Hippocampal formation (tissue), 2 donors: ENCODE measurements around the gene RTL9.
"Not testable (repeated sequence)": the region's sequence is repeated elsewhere in the genome, so short reads cannot be mapped to it uniquely, and the experiment has no call there.

Experiments
- DNase-seq, 2 donors: peaks; one replicate each; lab custom pipeline; 2025; lab: John Stamatoyannopoulos, UW

RTL9 gene

DNA sequence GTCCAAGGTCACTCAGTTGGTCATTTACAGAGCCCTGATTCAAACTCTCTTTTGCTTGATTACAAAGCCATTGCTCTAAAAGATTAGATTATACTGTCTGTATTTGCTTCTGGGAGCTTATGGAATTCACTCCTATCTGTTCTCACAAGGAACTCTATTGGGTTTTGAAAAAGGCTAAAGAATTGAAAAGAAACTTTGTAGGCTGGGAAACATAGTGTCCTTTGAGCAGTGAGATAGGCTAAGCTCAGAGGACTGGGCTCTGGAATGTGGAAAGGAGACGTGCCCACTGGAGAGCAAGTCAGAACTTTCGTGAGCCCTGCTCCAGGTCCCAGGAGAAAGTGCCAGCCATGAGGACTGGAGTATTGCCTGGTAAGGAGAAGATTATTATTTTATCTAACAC, at the start of gene RTL9:
TSS of gene RTL9 (plus strand) at position 301 of the 400 bp plus-strand sequence. CDS start 91,770 bp downstream, outside the sequence.
- DNase-seq, result no peak

DNA sequence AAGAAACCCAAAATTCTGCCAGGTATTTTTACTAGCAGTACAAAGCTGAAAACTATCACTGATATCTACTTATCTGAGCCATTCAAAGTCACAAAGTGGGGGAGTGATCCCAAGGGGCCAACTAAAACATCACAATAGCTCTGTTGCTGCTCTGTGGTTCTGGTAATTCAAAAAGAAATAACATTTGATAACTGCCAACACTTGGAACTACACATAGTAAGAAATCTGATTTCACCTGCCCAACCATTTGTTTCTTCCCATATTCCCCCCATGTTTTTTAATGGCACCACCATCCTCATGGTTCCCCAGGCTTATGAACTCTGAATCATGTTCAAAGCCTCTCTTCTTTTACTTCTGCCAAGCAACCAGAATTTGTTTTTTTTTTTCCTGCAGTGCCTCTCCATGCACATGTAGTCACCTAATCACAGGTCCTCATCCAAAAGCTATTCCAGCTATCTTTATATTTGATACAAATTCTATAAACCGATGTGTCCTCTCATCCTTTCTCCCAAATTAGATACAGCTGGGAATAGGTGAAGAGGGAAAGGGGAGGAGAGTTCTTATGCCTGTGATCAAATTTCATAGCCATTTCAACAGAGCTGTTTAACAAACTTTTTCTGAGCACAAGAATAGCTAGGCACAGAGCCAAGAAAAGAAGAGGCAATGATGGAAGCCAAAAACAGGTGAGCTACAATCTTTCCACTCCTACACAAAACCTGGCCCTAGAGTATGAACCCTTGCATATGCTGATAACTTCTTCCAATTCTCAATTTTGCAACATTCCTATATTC, 48.5 kb upstream of the RTL9 start:
- DNase-seq, result no peak

DNA sequence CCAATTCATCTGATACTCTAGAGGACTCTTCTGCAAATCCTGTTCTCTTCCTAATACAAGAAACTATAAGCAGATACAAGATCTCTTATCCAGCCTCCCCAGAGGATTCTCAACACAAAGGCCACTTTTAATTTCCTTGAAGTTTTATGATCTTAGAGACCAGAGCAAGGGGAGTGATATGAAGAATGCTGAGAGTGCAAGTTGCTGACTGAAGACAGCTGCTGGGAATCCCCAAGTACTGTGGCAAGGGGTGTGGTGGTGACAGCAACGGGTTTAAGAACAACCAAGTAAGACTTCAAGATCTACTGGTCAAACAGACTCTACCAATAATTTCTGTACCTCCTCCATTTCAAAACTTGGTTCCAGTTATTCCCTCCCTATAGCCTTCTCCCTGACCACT, 47.8 kb upstream of the RTL9 start:
- no peak for DNase-seq

DNA sequence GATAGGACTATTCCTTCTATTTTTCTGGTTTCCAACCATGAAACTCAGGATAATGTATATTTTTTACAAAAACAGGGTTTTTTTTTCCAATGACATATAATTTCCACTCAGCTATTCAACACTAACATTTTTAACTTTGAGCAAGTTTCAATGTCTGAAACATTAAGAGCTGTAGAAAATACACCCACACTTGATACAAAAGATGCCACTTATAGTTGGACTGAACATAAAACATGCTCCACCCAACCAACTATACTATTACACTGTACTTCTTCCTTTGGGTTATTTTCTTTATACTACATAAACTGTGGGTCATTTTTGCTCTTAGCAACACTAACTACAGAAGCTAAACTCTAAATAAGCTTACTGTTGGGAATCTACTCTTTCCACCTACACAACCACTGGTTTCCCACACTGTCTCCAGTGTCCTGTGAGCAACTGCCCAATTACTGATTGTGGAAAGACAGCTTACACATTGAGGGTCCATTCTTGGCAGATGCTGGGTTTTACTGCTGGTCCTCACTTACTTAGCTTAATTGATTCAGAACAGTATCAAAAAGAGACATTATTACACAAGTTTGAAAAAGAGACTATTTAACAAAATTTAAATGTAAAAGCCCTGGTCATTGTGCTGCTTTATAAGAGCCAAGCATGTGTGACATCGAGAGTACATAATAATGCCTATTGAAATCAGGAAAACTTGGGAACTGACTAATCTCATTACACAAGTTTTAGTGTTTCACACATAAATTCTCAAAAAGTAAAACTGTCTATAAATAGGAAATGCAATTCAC, 47.0 kb upstream of the RTL9 start:
- DNase-seq, result no peak

DNA sequence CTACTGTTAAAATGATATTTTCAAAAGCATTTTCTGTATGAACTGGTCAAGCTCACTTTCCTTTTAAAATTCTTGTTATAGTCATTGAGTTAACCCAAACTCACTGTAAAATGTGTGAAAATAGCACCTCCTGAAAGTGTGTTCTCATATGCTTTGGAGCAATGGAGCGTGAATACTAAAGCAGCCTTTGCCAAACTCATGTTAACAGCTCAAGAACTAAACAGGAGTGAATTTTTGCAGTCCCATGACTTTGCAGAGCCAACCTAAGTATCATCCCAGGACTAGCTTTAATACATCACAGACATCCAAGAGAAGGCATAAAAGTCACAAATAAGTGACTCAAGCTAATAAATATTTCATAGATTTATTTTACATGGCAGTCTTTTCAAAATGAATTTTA, 43.1 kb upstream of the RTL9 start:
- DNase-seq, result no peak

DNA sequence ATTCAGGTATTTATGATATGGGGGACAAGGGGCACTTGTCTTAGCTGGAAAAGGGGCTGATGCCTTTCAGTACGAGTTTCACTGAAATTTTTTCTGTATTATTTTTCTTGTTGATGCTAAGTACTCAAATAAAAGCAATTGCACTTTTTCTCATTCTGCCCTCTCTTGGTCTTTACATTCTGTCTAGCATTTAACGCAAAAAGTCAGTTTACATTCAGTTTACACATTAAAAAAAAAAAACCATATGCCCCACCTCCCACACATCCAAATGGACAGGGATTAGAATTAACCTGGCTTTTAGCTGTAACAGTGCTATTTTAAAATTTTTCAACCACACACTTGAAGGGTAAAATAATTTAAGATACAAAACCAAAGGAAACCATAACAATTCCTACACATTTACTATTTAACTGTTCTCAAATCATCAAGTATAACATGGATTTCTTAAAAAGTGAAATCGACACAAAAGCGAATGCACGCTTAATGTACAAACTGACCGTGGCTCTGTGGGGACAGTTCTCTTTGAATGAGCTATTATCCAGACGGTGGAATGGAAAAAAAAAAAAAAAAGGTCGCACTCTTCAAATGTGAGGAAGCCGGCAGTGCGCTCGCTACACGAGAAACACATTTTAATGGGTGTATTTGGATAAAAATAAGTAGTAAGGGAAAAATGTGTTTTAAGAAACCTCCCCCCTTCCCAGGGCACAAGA, 42.1 kb upstream of the RTL9 start:
- no peak for DNase-seq

DNA sequence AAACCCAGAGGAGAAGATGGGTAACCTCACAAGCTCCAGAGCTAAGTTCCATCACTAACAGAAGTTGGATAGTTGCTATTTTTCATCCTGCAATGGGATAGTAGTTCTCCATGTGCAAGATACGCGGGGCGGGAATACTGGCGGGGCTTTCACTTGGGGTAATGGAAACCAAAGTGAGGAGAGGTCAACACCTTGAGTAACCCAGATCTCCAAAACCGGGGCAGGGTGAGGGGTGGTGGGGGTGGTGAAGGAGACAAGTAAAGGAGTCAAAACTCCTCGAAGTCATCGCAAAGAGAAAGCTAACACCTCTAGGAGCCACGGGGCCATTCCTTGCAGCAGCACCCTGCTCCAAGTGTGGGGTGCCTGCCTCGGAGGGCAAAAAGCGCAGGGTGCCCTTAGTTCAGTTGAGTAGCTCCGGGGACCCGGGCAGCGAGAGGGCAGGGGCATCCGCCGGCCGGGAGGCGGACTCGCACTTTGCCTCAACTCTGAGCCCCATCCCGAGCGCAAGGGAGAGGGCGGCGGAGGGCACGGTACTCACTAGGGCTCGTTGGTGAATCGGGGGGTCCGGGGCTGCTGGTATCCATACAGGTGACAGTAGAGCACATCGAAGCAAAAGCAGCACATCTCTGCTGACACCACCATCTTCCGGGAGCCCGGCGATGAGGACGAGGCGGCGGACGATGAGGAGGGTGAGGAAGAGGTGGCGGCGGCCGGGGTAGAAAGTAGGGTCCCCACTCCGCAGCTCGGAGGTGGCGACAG, 41.4 kb upstream of the RTL9 start:
- DNase-seq, result peak in 1 of 2 donors; percentile 4

DNA sequence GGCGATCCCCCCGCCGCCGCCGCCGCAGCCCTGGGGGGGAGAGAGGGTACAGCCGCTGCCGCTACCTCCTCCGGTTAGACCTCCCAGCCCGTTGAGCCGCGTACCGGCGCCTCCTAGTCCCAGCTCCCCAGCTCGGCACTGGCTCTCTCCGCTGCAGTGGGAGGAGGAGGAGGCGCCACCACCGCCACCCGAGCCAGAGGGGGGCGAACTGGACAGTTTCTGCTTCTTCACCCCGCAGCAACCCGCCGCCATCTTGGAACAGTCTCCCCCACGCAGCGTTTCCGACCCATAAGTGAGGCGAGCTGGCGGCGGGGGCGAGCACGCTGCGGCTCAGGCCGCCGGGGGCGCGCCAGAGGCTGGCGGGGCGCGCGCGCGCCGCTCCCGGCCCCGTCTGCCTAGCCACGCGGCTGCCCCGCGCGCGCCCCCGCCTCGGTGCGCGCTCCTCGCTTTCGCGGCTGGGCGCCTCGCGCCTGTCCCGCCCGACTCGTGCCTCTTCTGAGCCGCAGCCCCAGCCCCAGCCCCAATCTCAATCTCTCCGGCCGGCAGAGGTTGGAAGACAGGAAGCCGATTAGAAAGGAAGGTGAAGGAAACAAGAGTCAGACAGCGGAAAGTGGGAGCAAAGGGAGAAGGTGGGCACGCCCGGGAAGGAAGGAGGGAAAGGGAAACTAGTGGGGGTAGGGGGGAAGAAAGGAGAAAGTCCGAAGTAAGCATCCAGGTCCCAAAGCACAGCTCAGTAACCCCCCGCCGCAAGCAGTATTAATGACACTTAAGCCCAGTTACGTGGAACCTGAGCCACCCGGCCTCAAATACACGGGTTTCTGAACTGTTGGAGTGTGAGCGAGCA, 40.6 kb upstream of the RTL9 start, which contains the start of gene AMMECR1:
TSS of gene AMMECR1 (minus strand) at position 266 of the 844 bp plus-strand sequence. CDS start at position 252, 14 bp downstream.
- peak; percentile 56 to 67 for DNase-seq

DNA sequence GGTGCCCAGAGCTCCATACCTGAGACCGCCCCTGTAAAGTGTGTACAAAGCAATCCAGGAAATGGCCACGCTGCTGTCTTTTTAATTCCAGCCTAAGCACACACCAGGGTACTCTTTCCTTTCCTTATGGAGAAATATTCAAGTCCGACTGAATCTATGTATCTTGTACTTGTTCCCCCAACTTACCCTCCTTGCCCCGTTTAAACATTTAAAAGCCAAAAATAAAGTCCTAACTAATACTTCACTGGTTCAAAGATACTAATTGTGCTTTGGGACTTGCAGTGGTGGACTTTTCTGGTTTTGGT, 40.0 kb upstream of the RTL9 start:
- no peak for DNase-seq

DNA sequence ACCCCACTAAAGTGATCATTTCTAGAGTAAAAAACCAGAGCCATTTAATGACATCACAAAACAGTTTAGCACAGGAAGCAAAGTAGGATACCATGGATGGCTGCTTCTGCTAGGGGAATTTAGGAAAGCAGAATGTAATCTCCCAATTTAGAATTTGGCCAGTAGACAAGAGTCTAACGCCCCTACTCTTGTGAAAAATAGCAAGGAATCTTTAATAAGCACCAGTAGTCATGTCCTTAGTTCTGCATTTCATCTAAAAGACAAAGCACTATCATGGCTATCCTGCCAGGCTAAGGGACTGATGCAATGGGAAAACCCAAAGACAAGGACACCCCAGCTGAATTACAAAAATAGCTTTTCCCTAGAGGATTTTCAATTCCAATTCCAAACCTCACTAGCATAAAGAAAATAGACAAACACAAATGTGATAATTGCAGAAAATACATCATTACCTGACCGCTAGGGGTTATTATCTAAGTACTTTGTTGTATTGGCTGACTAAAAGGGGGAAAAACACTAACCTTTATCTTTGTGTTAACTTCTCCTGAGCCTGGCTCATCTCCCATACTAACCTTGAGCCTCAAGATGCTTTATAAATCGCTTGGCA, 38.2 kb upstream of the RTL9 start:
- DNase-seq, result no peak

DNA sequence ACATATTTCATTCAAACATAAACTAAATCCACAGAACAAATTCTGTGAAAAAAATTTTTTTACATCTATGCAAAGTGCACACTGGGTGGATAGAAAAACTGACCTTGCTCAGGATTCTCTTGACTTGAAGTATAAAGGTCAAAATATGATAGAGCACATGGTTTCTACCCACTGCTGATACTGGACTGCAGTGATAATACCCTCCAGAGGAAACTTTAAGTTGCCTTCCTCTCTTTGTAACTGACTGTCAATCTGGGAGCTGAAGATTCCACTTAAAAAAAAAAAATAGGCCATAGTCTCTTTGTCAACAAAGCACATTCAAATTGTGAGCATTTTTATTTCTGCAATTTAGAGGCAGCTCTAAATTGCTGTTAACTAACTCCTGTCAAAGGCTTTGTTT, 37.6 kb upstream of the RTL9 start:
- DNase-seq, result no peak

DNA sequence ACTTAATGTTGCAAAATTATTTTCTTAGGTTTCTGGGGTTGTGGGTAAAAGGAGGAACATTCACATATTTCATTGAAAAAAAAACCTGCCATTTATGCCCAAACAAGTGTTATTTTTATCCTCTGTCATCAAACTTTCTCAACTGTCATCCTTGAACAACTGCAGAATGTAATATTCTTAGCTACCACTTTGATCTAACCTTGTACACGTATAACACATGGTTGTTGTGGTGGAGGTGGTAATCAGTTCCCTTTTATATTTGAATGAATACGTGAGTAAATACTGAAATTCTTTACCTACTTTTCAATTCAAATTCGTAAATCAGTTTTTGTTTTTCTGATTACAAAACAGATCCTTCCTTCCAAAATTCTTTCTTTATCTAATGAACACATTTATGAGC, 37.0 kb upstream of the RTL9 start:
- DNase-seq, result no peak

DNA sequence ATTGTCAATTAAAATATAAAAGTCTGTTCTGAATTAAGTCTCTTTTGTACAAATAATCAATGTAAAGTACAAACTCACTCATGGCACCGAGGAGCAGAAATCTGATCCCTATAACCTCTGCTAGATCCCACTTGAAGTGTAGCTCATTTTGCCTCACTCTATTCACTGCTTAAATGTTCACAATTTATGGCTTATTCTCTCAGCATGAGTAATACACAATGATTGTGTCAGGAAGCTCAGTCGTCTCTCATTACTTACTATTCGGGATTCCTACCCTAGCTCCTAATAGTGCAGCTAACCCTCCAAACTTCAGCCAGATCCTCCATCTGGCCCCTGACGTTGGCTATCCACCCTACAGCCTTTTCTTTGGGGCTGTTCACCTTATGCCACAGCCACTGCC, 36.0 kb upstream of the RTL9 start:
- no peak for DNase-seq

DNA sequence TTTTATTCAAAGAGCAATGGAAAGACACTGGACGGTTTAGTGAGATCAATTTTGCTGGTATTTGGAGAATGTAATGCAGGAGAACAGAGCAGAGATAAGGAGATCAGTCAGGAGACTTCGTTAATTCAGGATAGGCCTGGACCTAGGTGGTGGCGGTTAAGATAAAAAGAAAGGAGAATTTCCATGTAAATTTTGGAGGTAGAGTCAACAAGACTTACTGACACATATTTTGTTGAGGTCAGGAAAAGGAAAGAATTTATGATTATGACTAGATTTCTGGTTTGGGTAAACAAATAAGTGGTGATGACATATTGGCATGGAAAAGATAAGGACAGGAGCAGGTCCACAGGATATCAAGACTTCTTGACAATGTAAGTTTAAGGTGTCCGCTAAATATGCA, 31.9 kb upstream of the RTL9 start:
- no peak for DNase-seq

DNA sequence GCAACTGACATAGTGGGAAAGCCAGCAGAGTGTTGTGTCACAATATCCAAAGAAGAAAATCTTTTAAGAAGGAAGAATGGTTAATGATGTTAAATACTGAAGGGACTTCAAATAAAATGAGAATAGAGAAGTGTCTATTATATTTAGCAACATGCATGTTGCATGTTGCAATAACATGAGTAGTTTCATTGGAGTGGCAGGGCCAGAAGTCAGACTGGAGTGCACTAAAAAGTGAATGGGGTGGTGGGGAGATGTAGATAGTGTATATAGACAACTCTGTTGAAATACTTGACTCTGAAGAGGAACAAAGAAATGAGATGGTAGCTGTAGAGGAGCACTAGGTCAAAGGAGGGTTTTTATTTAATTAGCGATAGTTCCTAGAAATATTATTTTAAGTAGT, 31.3 kb upstream of the RTL9 start:
- DNase-seq, result no peak

DNA sequence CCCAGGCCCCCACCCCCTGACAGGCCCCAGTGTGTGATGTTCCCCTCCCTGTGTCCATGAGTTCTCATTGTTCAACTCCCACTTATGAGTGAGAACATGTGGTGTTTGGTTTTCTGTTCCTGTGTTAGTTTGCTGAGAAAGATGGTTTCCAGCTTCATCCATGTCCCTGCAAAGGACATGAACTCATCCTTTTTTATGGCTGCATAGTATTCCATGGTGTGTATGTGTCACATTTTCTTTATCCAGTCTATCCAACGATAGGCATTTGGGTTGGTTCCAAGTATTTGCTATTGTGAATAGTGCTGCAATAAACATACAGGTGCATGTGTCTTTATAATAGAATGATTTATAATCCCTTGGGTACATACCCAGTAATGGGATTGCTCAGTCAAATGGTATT, 30.0 kb upstream of the RTL9 start:
- not testable (repeated sequence) for DNase-seq

DNA sequence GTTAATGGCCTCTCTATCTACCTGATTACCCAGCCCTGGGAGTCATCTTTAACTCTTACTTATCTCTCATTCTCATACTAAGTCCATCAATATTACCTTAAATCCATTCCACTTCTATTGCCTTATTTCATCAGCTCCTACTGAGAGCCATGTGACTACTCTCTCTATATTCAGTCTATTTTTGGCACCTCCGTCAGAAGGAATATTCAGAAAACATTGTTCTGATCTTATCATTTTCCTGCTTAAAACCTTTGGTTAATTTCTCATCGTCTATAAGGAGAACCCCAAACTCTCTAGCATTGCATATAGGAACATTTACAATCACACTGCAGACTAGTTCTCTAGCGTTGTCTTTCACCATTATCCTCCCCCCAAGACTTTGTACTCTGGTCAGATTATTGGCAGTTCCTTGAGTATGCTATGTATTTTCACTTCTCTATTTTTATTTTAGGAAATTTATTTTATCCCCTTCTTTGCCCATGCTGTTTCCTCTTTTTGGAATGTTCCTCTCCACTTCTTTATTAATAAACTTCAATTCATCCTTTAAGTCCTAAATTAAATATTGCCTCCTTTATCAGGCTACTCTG, 27.1 kb upstream of the RTL9 start:
- no peak for DNase-seq

DNA sequence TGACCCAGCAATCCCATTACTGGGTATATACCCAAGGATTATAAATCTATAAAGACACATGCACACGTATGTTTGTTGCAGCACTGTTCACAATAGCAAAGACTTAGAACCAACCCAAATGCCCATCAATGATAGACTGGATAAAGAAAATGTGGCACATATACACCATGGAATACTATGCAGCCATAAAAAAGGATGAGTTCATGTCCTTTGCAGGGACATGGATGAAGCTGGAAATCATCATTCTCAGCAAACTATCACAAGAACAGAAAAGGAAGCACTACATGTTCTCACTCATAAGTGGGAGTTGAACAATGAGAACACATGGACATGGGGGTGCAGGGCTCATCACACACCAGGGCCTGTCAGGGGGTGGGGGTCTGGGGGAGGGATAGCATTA, 25.2 kb upstream of the RTL9 start:
- DNase-seq, result not testable (repeated sequence)

DNA sequence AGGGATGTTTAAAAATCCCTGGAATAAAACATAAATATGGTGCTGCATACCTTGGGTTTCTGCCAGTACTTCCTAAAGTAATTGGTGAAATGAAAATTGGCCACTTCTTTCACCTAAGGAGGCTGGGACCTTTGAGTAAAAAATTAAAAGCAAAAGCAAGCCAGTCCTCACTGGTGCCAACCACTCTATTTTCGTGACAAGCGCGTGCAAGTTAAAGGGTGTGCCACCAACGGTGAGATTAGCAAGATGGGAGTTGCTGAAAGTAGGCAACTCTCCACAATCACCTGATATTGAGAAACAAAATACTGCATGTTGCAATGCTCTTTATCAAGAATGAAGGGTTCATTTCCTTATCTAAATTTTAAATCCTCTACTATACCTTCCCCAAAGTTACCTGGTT, 19.7 kb upstream of the RTL9 start:
- DNase-seq, result no peak
